Measurements from ENCODE around the gene RAB5IF.
"Not testable (repeated sequence)": the region's sequence is repeated elsewhere in the genome, so short reads cannot be mapped to it uniquely, and the experiment has no call there.

The RAB5IF gene

GRCh38 chr20:36629719-36630681, 24.4 kb downstream of the RAB5IF start:
- no peak for DNase-seq (ENCODE audit: low read depth)

- DNase-seq (ENCODE audit: low read depth), result no peak
Measured at GRCh38 chr20:36631646-36632045, 26.1 kb downstream of the RAB5IF start.

GRCh38 chr20:36632147-36632486, 26.5 kb downstream of the RAB5IF start:
- no peak for DNase-seq (ENCODE audit: low read depth)

GRCh38 chr20:36632487-36633284, 27.1 kb downstream of the RAB5IF start:
- no peak for DNase-seq (ENCODE audit: low read depth)

- no peak for DNase-seq (ENCODE audit: low read depth)
Measured at GRCh38 chr20:36633285-36633772, 27.8 kb downstream of the RAB5IF start.

GRCh38 chr20:36634342-36634741, 28.8 kb downstream of the RAB5IF start:
- DNase-seq (ENCODE audit: low read depth), result no peak

- not testable (repeated sequence) for DNase-seq (ENCODE audit: low read depth)
Measured at GRCh38 chr20:36638876-36639400, 33.4 kb downstream of the RAB5IF start.

GRCh38 chr20:36641506-36641843, 35.9 kb downstream of the RAB5IF start:
- no peak for DNase-seq (ENCODE audit: low read depth)

GRCh38 chr20:36642136-36642535, 36.6 kb downstream of the RAB5IF start:
- no peak for DNase-seq (ENCODE audit: low read depth)

GRCh38 chr20:36644032-36644705, 38.6 kb downstream of the RAB5IF start:
- DNase-seq (ENCODE audit: low read depth), result peak; percentile 38

- DNase-seq (ENCODE audit: low read depth), result no peak
Measured at GRCh38 chr20:36644706-36645095, 39.1 kb downstream of the RAB5IF start.

- DNase-seq (ENCODE audit: low read depth), result no peak
Measured at GRCh38 chr20:36645353-36645752, 39.8 kb downstream of the RAB5IF start.

GRCh38 chr20:36645998-36646397, 40.4 kb downstream of the RAB5IF start, which contains the start of gene SLA2:
Gene SLA2, minus strand, starts transcription at chr20:36646196. Its CDS starts 4,861 bp downstream, at chr20:36641335.
- peak; percentile 43 for DNase-seq (ENCODE audit: low read depth)

GRCh38 chr20:36646678-36647077, 41.1 kb downstream of the RAB5IF start:
- no peak for DNase-seq (ENCODE audit: low read depth)

- no peak for DNase-seq (ENCODE audit: low read depth)
Measured at GRCh38 chr20:36647196-36648121, 41.9 kb downstream of the RAB5IF start.

GRCh38 chr20:36653456-36653855, 47.9 kb downstream of the RAB5IF start:
- no peak for DNase-seq (ENCODE audit: low read depth)

- no peak for DNase-seq (ENCODE audit: low read depth)
Measured at GRCh38 chr20:36654506-36654905, 48.9 kb downstream of the RAB5IF start.

- no peak for DNase-seq (ENCODE audit: low read depth)
Measured at GRCh38 chr20:36655004-36655403, 49.4 kb downstream of the RAB5IF start.

- DNase-seq (ENCODE audit: low read depth), result no peak
Measured at GRCh38 chr20:36656733-36657132, 51.2 kb downstream of the RAB5IF start.

GRCh38 chr20:36658300-36658699, 52.7 kb downstream of the RAB5IF start:
- no peak for DNase-seq (ENCODE audit: low read depth)

Measured in stimulated activated CD8-positive, alpha-beta memory T cell treated with anti-CD3 and anti-CD28 coated beads, Interleukin-7, amount 100 ng/mL, for 24 hours (primary cell).